Activated T-cell treated with anti-CD3 and anti-CD28 coated beads, Interleukin-2, amount 50 U/mL, for 1 hour (primary cell): ENCODE results near the gene CFAP70.

Experiments
- DNase-seq: peaks from one replicate; pipeline ENCODE4 v3.0.0-alpha.2; 2020

CFAP70 gene

GRCh38 chr10:73251683-73252444 is 106.8 kb downstream of the CFAP70 start:
- peak; percentile 24 for DNase-seq

- no peak for DNase-seq
These were observed 110.4 kb downstream of the CFAP70 start for GRCh38 chr10:73248259-73248724.

- DNase-seq = no peak
These were observed 111.0 kb downstream of the CFAP70 start for GRCh38 chr10:73247509-73248258.

GRCh38 chr10:73246646-73247508 is 111.8 kb downstream of the CFAP70 start, which contains the start of gene DNAJC9:
Gene DNAJC9, minus strand, starts transcription at chr10:73247255. Its CDS starts 66 bp downstream, at chr10:73247189.
- peak; percentile 100 for DNase-seq

- DNase-seq = no peak
These were observed 112.4 kb downstream of the CFAP70 start for GRCh38 chr10:73246322-73246645.

- DNase-seq = no peak
These were observed 113.7 kb downstream of the CFAP70 start for GRCh38 chr10:73244866-73245477.

GRCh38 chr10:73239908-73240307 is 118.8 kb downstream of the CFAP70 start:
- DNase-seq = no peak

- DNase-seq = no peak
These were observed 119.6 kb downstream of the CFAP70 start for GRCh38 chr10:73238990-73239566.

- no peak for DNase-seq
These were observed 124.0 kb downstream of the CFAP70 start for GRCh38 chr10:73234695-73235094.

- DNase-seq = no peak
These were observed 124.8 kb downstream of the CFAP70 start for GRCh38 chr10:73233883-73234282.

- no peak for DNase-seq
These were observed 125.8 kb downstream of the CFAP70 start for GRCh38 chr10:73232887-73233286.

- DNase-seq = no peak
These were observed 129.1 kb downstream of the CFAP70 start for GRCh38 chr10:73229567-73229966.

- DNase-seq = no peak
These were observed 130.4 kb downstream of the CFAP70 start for GRCh38 chr10:73228247-73228646.

- no peak for DNase-seq
These were observed 132.0 kb downstream of the CFAP70 start for GRCh38 chr10:73226663-73227062.

GRCh38 chr10:73225518-73225917 is 133.1 kb downstream of the CFAP70 start:
- DNase-seq = no peak

GRCh38 chr10:73220989-73221388 is 137.7 kb downstream of the CFAP70 start:
- DNase-seq = no peak

GRCh38 chr10:73219384-73219783 is 139.3 kb downstream of the CFAP70 start:
- no peak for DNase-seq

- no peak for DNase-seq
These were observed 140.1 kb downstream of the CFAP70 start for GRCh38 chr10:73218431-73219191.

- DNase-seq = no peak
These were observed 141.0 kb downstream of the CFAP70 start for GRCh38 chr10:73217628-73218027.

- DNase-seq = no peak
These were observed 142.9 kb downstream of the CFAP70 start for GRCh38 chr10:73215749-73216148.

GRCh38 chr10:73211106-73211811 is 147.4 kb downstream of the CFAP70 start:
- DNase-seq = no peak
